ENCODE results near the gene ZNF862.
"Not testable (repeated sequence)": the region's sequence is repeated elsewhere in the genome, so short reads cannot be mapped to it uniquely, and the experiment has no call there.

DNA sequence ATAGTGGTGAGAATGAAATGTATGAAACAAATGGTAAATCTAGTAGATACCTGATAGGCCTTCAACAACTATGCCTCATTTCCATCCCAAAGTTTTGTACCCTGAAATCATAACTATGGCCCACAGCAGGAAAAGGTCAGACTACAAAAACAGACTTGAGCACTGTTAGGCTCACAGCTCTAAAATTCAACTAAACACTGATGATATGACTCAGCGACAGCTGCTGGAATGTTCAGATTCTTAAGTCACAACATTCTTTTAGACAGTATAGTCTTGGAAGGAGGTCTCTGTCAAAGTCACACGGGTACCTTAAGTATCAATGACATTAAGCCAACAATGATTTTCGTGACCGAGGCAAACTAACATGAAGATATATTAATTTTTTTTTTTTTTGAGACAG, 74.0 kb downstream of the ZNF862 start:
- not testable (repeated sequence) for TF ChIP-seq CTCF (conservative IDR thresholded peaks at IDR 0.05); ZFX (IDR thresholded peaks at IDR 0.05)

Data from C4-2B (cell line).